GM12878 (cell line): ENCODE data around the gene SUSD2. TPM values are rescaled to one million over a fixed set of nuclear protein-coding genes. Genes with fewer than 3 reads are reported as not detected.

Experiments used
- ATAC-seq: fragments of 200-7000 bp; cut with Tn5 transposase; 3 replicates; pipeline ENCODE4 v1.9.1; 2020; ENCODE audit warnings: mild to moderate bottlenecking, moderate library complexity
- BruUV-seq: library from RNA; stranded (reverse); fragments of 400-500 nt; replicated peaks from 2 replicates; lab custom pipeline; 2021; lab: Mats Ljungman, UMichigan
- CTCF ChIA-PET: fragments of 300-600 bp; sonication (Branson Sonifier 250); formaldehyde crosslinking; extraction: SDS; loops from one replicate; lab custom pipeline; 2021; ENCODE audit warnings: inconsistent platforms; lab: Yijun Ruan, JAX
- POLR2A ChIA-PET: fragments of 350-600 bp; formaldehyde crosslinking; extraction: SDS; loops from one replicate; lab custom pipeline; 2021; ENCODE audit warnings: inconsistent platforms; lab: Charles Lee
- RAD21 ChIA-PET: fragments of 300-600 bp; sonication (Branson Sonifier 250); formaldehyde crosslinking; loops from one replicate; lab custom pipeline; 2023; ENCODE audit warnings: antibody characterized with exemption; ENCODE audit not compliant: unreplicated experiment; lab: Charles Lee
- SMC1A ChIA-PET: fragments of 300-600 bp; sonication (Branson Sonifier 250); formaldehyde crosslinking; loops from one replicate; lab custom pipeline; 2023; ENCODE audit not compliant: unreplicated experiment, uncharacterized antibody; lab: Charles Lee
- DNase-seq: peaks from one replicate; pipeline ENCODE4 v3.0.0-alpha.2; 2011; ENCODE audit warnings: low read depth, low spot score
- FAIRE-seq: peaks from 3 replicates; lab custom pipeline; 2011; peaks lifted over from hg19 to GRCh38; lab: Jason Lieb, UNC
- H2AFZ ChIP-seq: 2 replicates; pipeline ENCODE4 v1.6.0; 2011; ENCODE audit warnings: low read depth, low read length, control low read depth; ENCODE audit not compliant: control insufficient read depth
- H3K27ac ChIP-seq: 2 replicates; pipeline ENCODE4 v1.5.1; 2011; ENCODE audit warnings: control low read depth; ENCODE audit not compliant: control insufficient read depth, insufficient read depth
- H3K27me3 ChIP-seq, 2 experiments: replicated peaks in 1 of 2; 2 replicates each; pipeline versions ENCODE4 v1.6.0 to v1.6.1; 2011; ENCODE audit warnings: low read length in 1 of 2; ENCODE audit not compliant: control insufficient read depth in 2 of 2, insufficient read depth in 2 of 2
- H3K36me3 ChIP-seq, 2 experiments: 2 replicates each; pipeline ENCODE4 v1.5.1; 2011; ENCODE audit warnings: low read length in 1 of 2; ENCODE audit not compliant: control insufficient read depth in 2 of 2, insufficient read depth in 2 of 2
- H3K4me1 ChIP-seq: 2 replicates; pipeline ENCODE4 v1.6.1; 2011; ENCODE audit warnings: mild to moderate bottlenecking, low read length, moderate library complexity, mixed read lengths; ENCODE audit not compliant: control insufficient read depth, insufficient read depth
- H3K4me2 ChIP-seq: 2 replicates; pipeline ENCODE4 v1.6.0; 2011; ENCODE audit warnings: control low read depth; ENCODE audit not compliant: control insufficient read depth, insufficient read depth
- H3K4me3 ChIP-seq: fragments of 200-600 bp; sonication (generic); 2 replicates; pipeline ENCODE4 v1.5.1; 2016
- H3K79me2 ChIP-seq: 2 replicates; pipeline ENCODE4 v1.6.0; 2011; ENCODE audit warnings: low read length; ENCODE audit not compliant: control insufficient read depth, insufficient read depth
- H3K9ac ChIP-seq: 2 replicates; pipeline ENCODE4 v1.8.0; 2011; ENCODE audit warnings: low read length, control low read depth, mixed read lengths; ENCODE audit not compliant: control insufficient read depth, insufficient read depth
- H3K9me3 ChIP-seq: replicated peaks from 3 replicates; pipeline ENCODE4 v1.5.1; 2011; ENCODE audit warnings: mild to moderate bottlenecking, low read length; ENCODE audit not compliant: control insufficient read depth, insufficient read depth
- H4K20me1 ChIP-seq: 2 replicates; pipeline ENCODE4 v1.6.0; 2011; ENCODE audit not compliant: control insufficient read depth, insufficient read depth
- BHLHE40 ChIP-seq, 2 experiments: fragments of 450-650 bp in 1 of 2; IDR thresholded peaks; 2 replicates each; pipeline ENCODE4 v1.6.1; 2011 to 2017; ENCODE audit warnings: low read depth in 2 of 2, borderline replicate concordance in 1 of 2, improper control_type of control experiment in 1 of 2, low read length in 1 of 2, mild to moderate bottlenecking in 1 of 2
- CEBPB ChIP-seq, 2 experiments: fragments of 150-350 bp in 1 of 2; IDR thresholded peaks; 2 replicates each; pipeline ENCODE4 v1.6.1; 2012 to 2014; ENCODE audit warnings: low read depth in 2 of 2, low read length in 2 of 2, borderline replicate concordance in 1 of 2, inconsistent platforms in 1 of 2
- ESRRA ChIP-seq: IDR thresholded peaks from 2 replicates; pipeline ENCODE4 v1.6.1; 2012; ENCODE audit warnings: mild to moderate bottlenecking, low read length, improper control_type of control experiment
- MEF2B ChIP-seq: fragments of 450-650 bp; IDR thresholded peaks from 2 replicates; pipeline ENCODE4 v1.6.1; 2018; ENCODE audit warnings: mild to moderate bottlenecking, moderate library complexity; ENCODE audit not compliant: partially characterized antibody, poor library complexity, severe bottlenecking
- WGBS: methylation state at CpG from one replicate; pipeline ENCODE4 v1.1.6; 2016; ENCODE audit warnings: low lambda C conversion rate; ENCODE audit not compliant: insufficient replicate concordance, insufficient coverage; ENCODE audit errors: missing lambda C conversion rate; 5-methylcytosine and 5-hydroxymethylcytosine counted together
- in situ Hi-C: fragments of 300-500 bp; cut with MboI; formaldehyde crosslinking; loops from 9 replicates; pipeline ENCODE4 v1.14.3; 2018; ENCODE audit warnings: mixed read lengths
- intact Hi-C: fragments of 100-400 bp; cut with micrococcal nuclease; formaldehyde crosslinking; loops from one replicate; pipeline ENCODE4 v1.14.2; 2022; ENCODE audit not compliant: unreplicated experiment
- polyA plus RNA-seq, 11 experiments: library from polyadenylated mRNA; depleted of rRNA in 4 of 11; unstranded in 6 of 11; stranded (reverse) in 5 of 11; fragments of >200 nt; fragmentation: Nextera tagmentation in 4 of 11; fragmentation: Illumina TruSeq in 1 of 11; extraction: Ambion mirVana in 4 of 11; extraction: Trizol in 1 of 11; gene quantifications; 1 replicate in 1 of 11; 2 replicates in 10 of 11; pipeline versions ENCODE4 v1.2.1 to v1.2.3, GENCODE V29; 2011 to 2016; ENCODE audit warnings: inconsistent platforms in 2 of 11, missing spikeins in 2 of 11, low read depth in 1 of 11
- total RNA-seq, 4 experiments: library from RNA; depleted of rRNA in 3 of 4; stranded (reverse); fragments of >200 nt in 3 of 4; fragmentation: Illumina TruSeq in 1 of 4; extraction: Trizol in 1 of 4; gene quantifications; 2 replicates each; pipeline versions ENCODE4 v1.2.1 to v1.2.3, GENCODE V29; 2013 to 2021
- TF ChIP-seq, protein P1 (sequence below): fragments of 450-650 bp; IDR thresholded peaks from 2 replicates; pipeline ENCODE4 v1.6.1; 2017; ENCODE audit warnings: antibody characterized with exemption, mild to moderate bottlenecking, moderate library complexity
- TF ChIP-seq, protein P2 (sequence below): fragments of 150-350 bp; IDR thresholded peaks from 2 replicates; pipeline ENCODE4 v1.6.1; 2016; ENCODE audit warnings: low read depth, low read length

SUSD2 gene
- total and polyA plus RNA-seq, 10 of the 15 experiments (the other 5 are each of a cell fraction or from before 2014, with no cell fraction given), result 0.04 to 0.31 (median 0.11) TPM; not detected in 5

DNA sequence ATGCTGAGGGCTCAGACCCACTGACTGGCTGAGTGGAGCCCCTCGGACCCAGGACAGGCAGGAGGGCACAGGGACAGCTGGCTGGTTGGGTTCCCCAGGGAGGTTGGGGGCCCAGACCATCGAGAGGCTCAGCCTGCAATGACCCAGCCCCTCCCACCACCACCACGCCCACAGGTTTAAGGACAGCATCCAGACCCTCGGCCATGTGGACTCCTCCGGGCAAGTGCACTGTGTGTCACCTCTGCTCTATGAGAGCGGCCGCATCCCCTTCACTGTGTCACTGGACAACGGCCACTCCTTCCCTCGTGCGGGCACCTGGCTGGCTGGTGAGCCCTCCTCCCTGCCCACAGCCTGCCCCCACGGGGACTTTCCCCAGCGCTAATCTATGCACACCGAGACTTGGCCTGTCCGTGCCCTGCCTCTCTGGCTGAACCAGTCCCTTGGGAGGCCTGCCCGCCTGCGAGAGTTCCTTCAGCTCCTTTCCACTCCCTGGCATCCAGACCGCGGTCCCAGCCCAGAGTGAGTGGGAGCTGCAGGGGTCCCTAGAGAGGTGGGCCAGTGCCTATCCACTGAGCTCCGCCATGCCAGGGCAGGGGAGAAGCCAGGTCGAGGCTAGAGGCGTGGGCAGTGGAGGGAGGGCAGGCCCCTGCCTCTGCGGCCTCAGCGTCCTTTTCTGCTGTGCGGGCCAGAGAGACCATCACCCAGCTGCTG is 2.2 kb downstream of the SUSD2 start:
- Histone ChIP-seq H3K79me2 (no peaks in the 10 kb centered on the region), H3K27ac (no peak overlapping the region)
- intact Hi-C loops, result no loop called here
- CTCF ChIA-PET, result interaction anchor here (1.0 kb wide), 1 partner anchor 59 kb away, joined by 3 read pairs; no protein-coding TSS in a partner anchor
- no peak for DNase-seq
- TF ChIP-seq MEF2B, result peak; percentile 69
- TF ChIP-seq BHLHE40 (IDR thresholded peaks at IDR 0.05; ENCODE audit: borderline replicate concordance in 1 of 2, low read depth in 2 of 2, low read length in 1 of 2), result peak in 1 of 2 experiments; percentile 42; a peak in 1 of 4 replicates
- no peak for TF ChIP-seq ESRRA
- TF ChIP-seq, all 136 proteins: peak for 2
- H3K9ac ChIP-seq, result no peak overlapping the region
- ATAC-seq (peak; percentile 86), FAIRE-seq (no peak)
- ChIA-PET RAD21 (interaction anchor here (1.4 kb wide), 1 partner anchor 64 kb away, joined by 3 read pairs; no protein-coding TSS in a partner anchor), SMC1A (no interaction called here), POLR2A (no interaction called here)
- H2AFZ ChIP-seq, result no peak overlapping the region
- no peaks in the 10 kb centered on the region for H3K27me3 ChIP-seq
- no TSS peak for BruUV-seq
- no peak overlapping the region for H3K4me2 ChIP-seq
- no peaks in the 10 kb centered on the region for H3K9me3 ChIP-seq
- H4K20me1 ChIP-seq, result no peaks in the 10 kb centered on the region
- no peaks in the 10 kb centered on the region; the same call in 1 of the 2 replicates for H3K4me1 ChIP-seq
- no peaks in the 10 kb centered on the region for H3K36me3 ChIP-seq
- 5% methylated on average over 24 of the region's 24 CpGs for WGBS
- in situ Hi-C loops, result no loop called here
- H3K4me3 ChIP-seq, result no peak overlapping the region

DNA sequence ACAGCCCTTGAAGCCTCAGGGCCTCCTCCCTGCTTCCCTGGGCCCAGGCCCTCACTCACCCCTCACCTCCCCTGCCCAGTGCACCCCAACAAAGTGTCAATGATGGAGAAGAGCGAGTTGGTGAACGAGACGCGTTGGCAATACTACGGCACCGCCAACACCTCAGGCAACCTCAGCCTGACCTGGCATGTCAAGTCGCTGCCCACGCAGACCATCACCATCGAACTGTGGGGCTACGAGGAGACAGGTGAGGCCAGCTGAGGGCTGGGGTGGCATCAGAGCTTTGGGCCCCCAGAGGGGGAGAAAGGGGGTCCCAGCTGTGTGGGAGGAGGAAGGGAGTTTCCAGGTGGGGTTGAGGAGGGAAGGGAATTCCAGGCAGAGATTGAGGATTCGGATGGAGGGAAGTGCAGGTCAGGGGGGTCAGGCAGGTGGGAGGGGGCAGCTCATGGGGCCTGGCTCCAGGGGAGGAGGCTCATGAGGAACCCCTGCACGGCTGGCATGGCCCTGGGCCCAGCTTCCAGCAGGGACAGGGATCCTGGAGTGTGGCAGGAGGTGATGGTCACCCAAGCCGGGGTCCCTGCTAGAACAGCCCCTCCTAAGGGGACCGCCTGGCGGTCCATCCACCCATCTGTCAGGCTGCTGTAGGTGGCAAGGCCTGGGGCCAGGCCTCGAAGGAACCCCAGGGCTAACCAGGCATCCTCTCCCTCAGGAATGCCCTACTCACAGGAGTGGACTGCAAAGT is 2.9 kb downstream of the SUSD2 start:
- H3K27ac ChIP-seq, result no peak overlapping the region
- in situ Hi-C loops, result no loop called here
- 83% methylated on average over 12 of the region's 16 CpGs for WGBS
- H3K9ac ChIP-seq, result no peak overlapping the region
- no peak for DNase-seq
- H3K4me1 ChIP-seq, result no peaks in the 10 kb centered on the region; the same call in 1 of the 2 replicates
- ATAC-seq, result no peak
- no peaks in the 10 kb centered on the region for H3K27me3 ChIP-seq
- no peaks in the 10 kb centered on the region for H3K9me3 ChIP-seq
- no peak overlapping the region for H3K4me2 ChIP-seq
- intact Hi-C loops, result no loop called here
- FAIRE-seq, result no peak
- ChIA-PET CTCF (interaction anchor here (1.0 to 1.4 kb wide), 2 partner anchors 47 to 58 kb away, joined by 3 to 4 read pairs; no protein-coding TSS in a partner anchor), RAD21 (interaction anchor here (1.4 kb wide), 1 partner anchor 63 kb away, joined by 3 read pairs; no protein-coding TSS in a partner anchor), SMC1A (no interaction called here), POLR2A (no interaction called here)
- H2AFZ ChIP-seq, result no peak overlapping the region
- no peaks in the 10 kb centered on the region for H4K20me1 ChIP-seq
- BruUV-seq, result no TSS peak
- H3K4me3 ChIP-seq, result no peak overlapping the region
- no peaks in the 10 kb centered on the region for H3K36me3 ChIP-seq
- H3K79me2 ChIP-seq, result no peaks in the 10 kb centered on the region
- TF ChIP-seq, protein P1, sequence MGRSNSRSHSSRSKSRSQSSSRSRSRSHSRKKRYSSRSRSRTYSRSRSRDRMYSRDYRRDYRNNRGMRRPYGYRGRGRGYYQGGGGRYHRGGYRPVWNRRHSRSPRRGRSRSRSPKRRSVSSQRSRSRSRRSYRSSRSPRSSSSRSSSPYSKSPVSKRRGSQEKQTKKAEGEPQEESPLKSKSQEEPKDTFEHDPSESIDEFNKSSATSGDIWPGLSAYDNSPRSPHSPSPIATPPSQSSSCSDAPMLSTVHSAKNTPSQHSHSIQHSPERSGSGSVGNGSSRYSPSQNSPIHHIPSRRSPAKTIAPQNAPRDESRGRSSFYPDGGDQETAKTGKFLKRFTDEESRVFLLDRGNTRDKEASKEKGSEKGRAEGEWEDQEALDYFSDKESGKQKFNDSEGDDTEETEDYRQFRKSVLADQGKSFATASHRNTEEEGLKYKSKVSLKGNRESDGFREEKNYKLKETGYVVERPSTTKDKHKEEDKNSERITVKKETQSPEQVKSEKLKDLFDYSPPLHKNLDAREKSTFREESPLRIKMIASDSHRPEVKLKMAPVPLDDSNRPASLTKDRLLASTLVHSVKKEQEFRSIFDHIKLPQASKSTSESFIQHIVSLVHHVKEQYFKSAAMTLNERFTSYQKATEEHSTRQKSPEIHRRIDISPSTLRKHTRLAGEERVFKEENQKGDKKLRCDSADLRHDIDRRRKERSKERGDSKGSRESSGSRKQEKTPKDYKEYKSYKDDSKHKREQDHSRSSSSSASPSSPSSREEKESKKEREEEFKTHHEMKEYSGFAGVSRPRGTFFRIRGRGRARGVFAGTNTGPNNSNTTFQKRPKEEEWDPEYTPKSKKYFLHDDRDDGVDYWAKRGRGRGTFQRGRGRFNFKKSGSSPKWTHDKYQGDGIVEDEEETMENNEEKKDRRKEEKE, result no peak
- no peak for TF ChIP-seq CEBPB (IDR thresholded peaks at IDR 0.05; ENCODE audit: borderline replicate concordance in 1 of 2, low read depth in 2 of 2, low read length in 2 of 2)
- TF ChIP-seq, protein P2, sequence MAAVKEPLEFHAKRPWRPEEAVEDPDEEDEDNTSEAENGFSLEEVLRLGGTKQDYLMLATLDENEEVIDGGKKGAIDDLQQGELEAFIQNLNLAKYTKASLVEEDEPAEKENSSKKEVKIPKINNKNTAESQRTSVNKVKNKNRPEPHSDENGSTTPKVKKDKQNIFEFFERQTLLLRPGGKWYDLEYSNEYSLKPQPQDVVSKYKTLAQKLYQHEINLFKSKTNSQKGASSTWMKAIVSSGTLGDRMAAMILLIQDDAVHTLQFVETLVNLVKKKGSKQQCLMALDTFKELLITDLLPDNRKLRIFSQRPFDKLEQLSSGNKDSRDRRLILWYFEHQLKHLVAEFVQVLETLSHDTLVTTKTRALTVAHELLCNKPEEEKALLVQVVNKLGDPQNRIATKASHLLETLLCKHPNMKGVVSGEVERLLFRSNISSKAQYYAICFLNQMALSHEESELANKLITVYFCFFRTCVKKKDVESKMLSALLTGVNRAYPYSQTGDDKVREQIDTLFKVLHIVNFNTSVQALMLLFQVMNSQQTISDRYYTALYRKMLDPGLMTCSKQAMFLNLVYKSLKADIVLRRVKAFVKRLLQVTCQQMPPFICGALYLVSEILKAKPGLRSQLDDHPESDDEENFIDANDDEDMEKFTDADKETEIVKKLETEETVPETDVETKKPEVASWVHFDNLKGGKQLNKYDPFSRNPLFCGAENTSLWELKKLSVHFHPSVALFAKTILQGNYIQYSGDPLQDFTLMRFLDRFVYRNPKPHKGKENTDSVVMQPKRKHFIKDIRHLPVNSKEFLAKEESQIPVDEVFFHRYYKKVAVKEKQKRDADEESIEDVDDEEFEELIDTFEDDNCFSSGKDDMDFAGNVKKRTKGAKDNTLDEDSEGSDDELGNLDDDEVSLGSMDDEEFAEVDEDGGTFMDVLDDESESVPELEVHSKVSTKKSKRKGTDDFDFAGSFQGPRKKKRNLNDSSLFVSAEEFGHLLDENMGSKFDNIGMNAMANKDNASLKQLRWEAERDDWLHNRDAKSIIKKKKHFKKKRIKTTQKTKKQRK, result no peak
